GM12878 (cell line): Measurements from ENCODE around the gene FITM1. TPM values are rescaled to one million over a fixed set of nuclear protein-coding genes. Genes with fewer than 3 reads are reported as not detected.

Source experiments
- ATAC-seq: fragments of 200-7000 bp; cut with Tn5 transposase; 3 replicates; pipeline ENCODE4 v1.9.1; 2020; ENCODE audit warnings: mild to moderate bottlenecking, moderate library complexity
- BruUV-seq: library from RNA; stranded (reverse); fragments of 400-500 nt; replicated peaks from 2 replicates; lab custom pipeline; 2021; lab: Mats Ljungman, UMichigan
- CTCF ChIA-PET: fragments of 300-600 bp; sonication (Branson Sonifier 250); formaldehyde crosslinking; extraction: SDS; loops from one replicate; lab custom pipeline; 2021; ENCODE audit warnings: inconsistent platforms; lab: Yijun Ruan, JAX
- POLR2A ChIA-PET: fragments of 350-600 bp; formaldehyde crosslinking; extraction: SDS; loops from one replicate; lab custom pipeline; 2021; ENCODE audit warnings: inconsistent platforms; lab: Charles Lee
- RAD21 ChIA-PET: fragments of 300-600 bp; sonication (Branson Sonifier 250); formaldehyde crosslinking; loops from one replicate; lab custom pipeline; 2023; ENCODE audit warnings: antibody characterized with exemption; ENCODE audit not compliant: unreplicated experiment; lab: Charles Lee
- SMC1A ChIA-PET: fragments of 300-600 bp; sonication (Branson Sonifier 250); formaldehyde crosslinking; loops from one replicate; lab custom pipeline; 2023; ENCODE audit not compliant: unreplicated experiment, uncharacterized antibody; lab: Charles Lee
- DNase-seq: peaks from one replicate; pipeline ENCODE4 v3.0.0-alpha.2; 2011; ENCODE audit warnings: low read depth, low spot score
- FAIRE-seq: peaks from 3 replicates; lab custom pipeline; 2011; peaks lifted over from hg19 to GRCh38; lab: Jason Lieb, UNC
- H2AFZ ChIP-seq: 2 replicates; pipeline ENCODE4 v1.6.0; 2011; ENCODE audit warnings: low read depth, low read length, control low read depth; ENCODE audit not compliant: control insufficient read depth
- H3K27ac ChIP-seq: 2 replicates; pipeline ENCODE4 v1.5.1; 2011; ENCODE audit warnings: control low read depth; ENCODE audit not compliant: control insufficient read depth, insufficient read depth
- H3K27me3 ChIP-seq, 2 experiments: replicated peaks in 1 of 2; 2 replicates each; pipeline versions ENCODE4 v1.6.0 to v1.6.1; 2011; ENCODE audit warnings: low read length in 1 of 2; ENCODE audit not compliant: control insufficient read depth in 2 of 2, insufficient read depth in 2 of 2
- H3K36me3 ChIP-seq, 2 experiments: 2 replicates each; pipeline ENCODE4 v1.5.1; 2011; ENCODE audit warnings: low read length in 1 of 2; ENCODE audit not compliant: control insufficient read depth in 2 of 2, insufficient read depth in 2 of 2
- H3K4me1 ChIP-seq: 2 replicates; pipeline ENCODE4 v1.6.1; 2011; ENCODE audit warnings: mild to moderate bottlenecking, low read length, moderate library complexity, mixed read lengths; ENCODE audit not compliant: control insufficient read depth, insufficient read depth
- H3K4me2 ChIP-seq: 2 replicates; pipeline ENCODE4 v1.6.0; 2011; ENCODE audit warnings: control low read depth; ENCODE audit not compliant: control insufficient read depth, insufficient read depth
- H3K4me3 ChIP-seq: fragments of 200-600 bp; sonication (generic); 2 replicates; pipeline ENCODE4 v1.5.1; 2016
- H3K79me2 ChIP-seq: 2 replicates; pipeline ENCODE4 v1.6.0; 2011; ENCODE audit warnings: low read length; ENCODE audit not compliant: control insufficient read depth, insufficient read depth
- H3K9ac ChIP-seq: 2 replicates; pipeline ENCODE4 v1.8.0; 2011; ENCODE audit warnings: low read length, control low read depth, mixed read lengths; ENCODE audit not compliant: control insufficient read depth, insufficient read depth
- H3K9me3 ChIP-seq: replicated peaks from 3 replicates; pipeline ENCODE4 v1.5.1; 2011; ENCODE audit warnings: mild to moderate bottlenecking, low read length; ENCODE audit not compliant: control insufficient read depth, insufficient read depth
- H4K20me1 ChIP-seq: 2 replicates; pipeline ENCODE4 v1.6.0; 2011; ENCODE audit not compliant: control insufficient read depth, insufficient read depth
- BACH1 ChIP-seq: fragments of 450-650 bp; IDR thresholded peaks from 2 replicates; pipeline ENCODE4 v1.6.1; 2017; ENCODE audit warnings: mild to moderate bottlenecking, borderline replicate concordance
- BMI1 ChIP-seq: fragments of 450-650 bp; IDR thresholded peaks from 2 replicates; pipeline ENCODE4 v1.6.1; 2016; ENCODE audit warnings: mild to moderate bottlenecking, moderate library complexity, borderline replicate concordance
- ETV6 ChIP-seq, 2 experiments: fragments of 450-650 bp in 1 of 2; IDR thresholded peaks in 1 of 2; conservative IDR thresholded peaks in 1 of 2; 2 replicates each; pipeline ENCODE4 v1.6.1; 2014; ENCODE audit warnings: antibody characterized with exemption in 1 of 2, borderline replicate concordance in 1 of 2, low read depth in 1 of 2, mild to moderate bottlenecking in 1 of 2, moderate library complexity in 1 of 2
- HCFC1 ChIP-seq: fragments of 150-350 bp; IDR thresholded peaks from 2 replicates; pipeline ENCODE4 v1.6.1; 2014; ENCODE audit warnings: low read length
- IKZF2 ChIP-seq, 2 experiments: fragments of 450-650 bp; IDR thresholded peaks; 2 replicates each; pipeline ENCODE4 v1.6.1; 2017; ENCODE audit warnings: mild to moderate bottlenecking in 2 of 2, moderate library complexity in 2 of 2
- LARP7 ChIP-seq: fragments of 450-650 bp; IDR thresholded peaks from 2 replicates; pipeline ENCODE4 v1.6.1; 2017; ENCODE audit warnings: mild to moderate bottlenecking
- MXI1 ChIP-seq: fragments of 150-350 bp; IDR thresholded peaks from 2 replicates; pipeline ENCODE4 v1.6.1; 2011; ENCODE audit warnings: low read depth, mild to moderate bottlenecking, inconsistent platforms, low read length, improper control_type of control experiment
- RUNX3 ChIP-seq: IDR thresholded peaks from 2 replicates; pipeline ENCODE4 v1.6.1; 2012; ENCODE audit warnings: low read length, inconsistent platforms
- SMARCA5 ChIP-seq: fragments of 450-650 bp; IDR thresholded peaks from 2 replicates; pipeline ENCODE4 v1.6.1; 2017; ENCODE audit warnings: mild to moderate bottlenecking
- SUZ12 ChIP-seq: fragments of 200-600 bp; sonication (generic); IDR thresholded peaks from one replicate; pipeline ENCODE4 v1.6.1; 2018; ENCODE audit warnings: antibody characterized with exemption, mild to moderate bottlenecking; ENCODE audit not compliant: unreplicated experiment
- ZNF24 ChIP-seq: fragments of 450-650 bp; IDR thresholded peaks from 2 replicates; pipeline ENCODE4 v1.6.1; 2017; ENCODE audit warnings: antibody characterized with exemption, mild to moderate bottlenecking
- ZNF274 ChIP-seq: IDR thresholded peaks from one replicate; pipeline ENCODE4 v1.8.0; 2011; ENCODE audit not compliant: insufficient read length, insufficient read depth
- WGBS: methylation state at CpG from one replicate; pipeline ENCODE4 v1.1.6; 2016; ENCODE audit warnings: low lambda C conversion rate; ENCODE audit not compliant: insufficient replicate concordance, insufficient coverage; ENCODE audit errors: missing lambda C conversion rate; 5-methylcytosine and 5-hydroxymethylcytosine counted together
- in situ Hi-C: fragments of 300-500 bp; cut with MboI; formaldehyde crosslinking; loops from 9 replicates; pipeline ENCODE4 v1.14.3; 2018; ENCODE audit warnings: mixed read lengths
- intact Hi-C: fragments of 100-400 bp; cut with micrococcal nuclease; formaldehyde crosslinking; loops from one replicate; pipeline ENCODE4 v1.14.2; 2022; ENCODE audit not compliant: unreplicated experiment
- polyA plus RNA-seq, 11 experiments: library from polyadenylated mRNA; depleted of rRNA in 4 of 11; unstranded in 6 of 11; stranded (reverse) in 5 of 11; fragments of >200 nt; fragmentation: Nextera tagmentation in 4 of 11; fragmentation: Illumina TruSeq in 1 of 11; extraction: Ambion mirVana in 4 of 11; extraction: Trizol in 1 of 11; gene quantifications; 1 replicate in 1 of 11; 2 replicates in 10 of 11; pipeline versions ENCODE4 v1.2.1 to v1.2.3, GENCODE V29; 2011 to 2016; ENCODE audit warnings: inconsistent platforms in 2 of 11, missing spikeins in 2 of 11, low read depth in 1 of 11
- total RNA-seq, 4 experiments: library from RNA; depleted of rRNA in 3 of 4; stranded (reverse); fragments of >200 nt in 3 of 4; fragmentation: Illumina TruSeq in 1 of 4; extraction: Trizol in 1 of 4; gene quantifications; 2 replicates each; pipeline versions ENCODE4 v1.2.1 to v1.2.3, GENCODE V29; 2013 to 2021
- TF ChIP-seq, protein P1 (sequence below): fragments of 450-650 bp; IDR thresholded peaks from 2 replicates; pipeline ENCODE4 v1.6.1; 2017; ENCODE audit warnings: mild to moderate bottlenecking, moderate library complexity
- TF ChIP-seq, protein P2 (sequence below): fragments of 450-650 bp; IDR thresholded peaks from 2 replicates; pipeline ENCODE4 v1.6.1; 2017; ENCODE audit warnings: antibody characterized with exemption, mild to moderate bottlenecking, moderate library complexity
- TF ChIP-seq, protein P3 (sequence below): IDR thresholded peaks from 2 replicates; pipeline ENCODE4 v1.6.1; 2012; ENCODE audit warnings: low read depth, low read length, improper control_type of control experiment

FITM1 gene
- total and polyA plus RNA-seq, 10 of the 15 experiments (the other 5 are each of a cell fraction or from before 2014, with no cell fraction given): 0.11 to 1.9 (median 0.45) TPM; not detected in 2

DNA sequence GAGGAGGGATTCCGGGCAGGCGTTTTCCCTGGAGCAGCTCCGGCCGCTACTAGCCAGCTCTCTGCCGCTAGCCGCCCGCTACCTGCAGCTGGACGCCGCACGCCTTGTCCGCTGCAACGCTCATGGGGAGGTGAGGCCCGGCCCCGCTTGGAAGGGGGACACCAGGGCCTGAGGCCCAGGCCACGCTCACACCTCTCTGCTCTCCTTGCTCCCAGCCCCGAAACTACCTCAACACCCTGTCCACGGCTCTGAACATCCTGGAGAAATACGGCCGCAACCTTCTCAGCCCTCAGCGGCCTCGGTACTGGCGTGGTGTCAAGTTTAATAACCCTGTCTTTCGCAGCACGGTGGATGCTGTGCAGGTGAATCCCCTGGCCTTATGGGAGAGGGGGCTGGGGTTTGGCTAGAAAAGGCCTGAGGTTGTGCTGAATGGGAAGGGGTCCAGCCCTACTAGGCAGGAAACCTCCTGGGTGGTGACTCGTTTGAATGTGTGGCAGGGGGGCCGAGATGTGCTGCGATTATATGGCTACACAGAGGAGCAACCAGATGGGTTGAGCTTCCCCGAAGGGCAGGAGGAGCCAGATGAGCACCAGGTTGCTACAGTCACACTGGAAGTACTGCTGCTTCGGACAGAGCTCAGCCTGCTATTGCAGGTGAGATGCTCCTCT is 17.4 kb downstream of the FITM1 start:
- intact Hi-C loops (loop anchor here (1.0 to 5.0 kb wide), 2 partner anchors 13 to 149 kb away; partner anchors contain the start of genes DHRS1, IRF9 and NOP9), in situ Hi-C loops (no loop called here)
- H3K9ac ChIP-seq: peak overlapping the region; percentile 81
- H3K27me3 ChIP-seq: no peaks in the 10 kb centered on the region
- WGBS: 3% methylated on average over 25 of the region's 29 CpGs
- no peaks in the 10 kb centered on the region; the same call in 2 of the 3 replicates for H3K9me3 ChIP-seq
- no peak for FAIRE-seq
- peak; percentile 0; the same call in 2 of the 3 replicates for ATAC-seq
- ChIA-PET POLR2A (interaction anchor here (0.5 to 5.8 kb wide), 13 partner anchors 9 to 369 kb away, joined by 4 to 99 read pairs (median 17); partner anchors contain the start of genes CHMP4A, DCAF11, IPO4 and IRF9), CTCF (interaction anchor here (0.6 to 8.2 kb wide), 9 partner anchors 8 to 124 kb away, joined by 3 to 63 read pairs (median 5); partner anchors contain the start of genes DCAF11, IRF9, NRL and PCK2), RAD21 (interaction anchor here (1.2 to 3.9 kb wide), 8 partner anchors 11 to 58 kb away, joined by 3 to 37 read pairs (median 16); partner anchors contain the start of genes DCAF11, IRF9, NRL and PCK2), SMC1A (interaction anchor here (1.1 to 4.8 kb wide), 7 partner anchors 8 to 94 kb away, joined by 4 to 54 read pairs (median 8); partner anchors contain the start of genes DCAF11, IPO4, IRF9 and NRL)
- H3K4me3 ChIP-seq: peak overlapping the region; percentile 82
- H4K20me1 ChIP-seq: no peaks in the 10 kb centered on the region
- no peak for DNase-seq
- peaks cover 18 to 37% of the 10 kb centered on the region in 2 experiments for H3K36me3 ChIP-seq
- peaks cover 10% of the 10 kb centered on the region for H3K4me1 ChIP-seq
- H3K4me2 ChIP-seq: peak overlapping the region; percentile 48
- H3K27ac ChIP-seq: peak overlapping the region; percentile 90
- BruUV-seq: TSS peak; percentile 69
- H3K79me2 ChIP-seq: peaks cover 61% of the 10 kb centered on the region
- H2AFZ ChIP-seq: no peak overlapping the region
- TF ChIP-seq LARP7 (0 out of 2 replicates have a peak, but pooled peaks have one; percentile 16), SMARCA5 (0 out of 2 replicates have a peak, but pooled peaks have one; percentile 10), SUZ12 (no peak), BMI1 (no peak), ZNF24 (no peak), RUNX3 (no peak), IKZF2 (IDR thresholded peaks at IDR 0.05) (no peak), BACH1 (0 out of 2 replicates have a peak, but pooled peaks have one; percentile 4), MXI1 (peak; percentile 5; the same call in 1 of the 2 replicates), HCFC1 (no peak), ZNF274 (no peak), ETV6 (conservative IDR thresholded peaks at IDR 0.05 in 1 of 2, IDR thresholded peaks at IDR 0.05 in 1 of 2; ENCODE audit: borderline replicate concordance in 1 of 2, low read depth in 1 of 2) (no peak)
- TF ChIP-seq, protein P1, sequence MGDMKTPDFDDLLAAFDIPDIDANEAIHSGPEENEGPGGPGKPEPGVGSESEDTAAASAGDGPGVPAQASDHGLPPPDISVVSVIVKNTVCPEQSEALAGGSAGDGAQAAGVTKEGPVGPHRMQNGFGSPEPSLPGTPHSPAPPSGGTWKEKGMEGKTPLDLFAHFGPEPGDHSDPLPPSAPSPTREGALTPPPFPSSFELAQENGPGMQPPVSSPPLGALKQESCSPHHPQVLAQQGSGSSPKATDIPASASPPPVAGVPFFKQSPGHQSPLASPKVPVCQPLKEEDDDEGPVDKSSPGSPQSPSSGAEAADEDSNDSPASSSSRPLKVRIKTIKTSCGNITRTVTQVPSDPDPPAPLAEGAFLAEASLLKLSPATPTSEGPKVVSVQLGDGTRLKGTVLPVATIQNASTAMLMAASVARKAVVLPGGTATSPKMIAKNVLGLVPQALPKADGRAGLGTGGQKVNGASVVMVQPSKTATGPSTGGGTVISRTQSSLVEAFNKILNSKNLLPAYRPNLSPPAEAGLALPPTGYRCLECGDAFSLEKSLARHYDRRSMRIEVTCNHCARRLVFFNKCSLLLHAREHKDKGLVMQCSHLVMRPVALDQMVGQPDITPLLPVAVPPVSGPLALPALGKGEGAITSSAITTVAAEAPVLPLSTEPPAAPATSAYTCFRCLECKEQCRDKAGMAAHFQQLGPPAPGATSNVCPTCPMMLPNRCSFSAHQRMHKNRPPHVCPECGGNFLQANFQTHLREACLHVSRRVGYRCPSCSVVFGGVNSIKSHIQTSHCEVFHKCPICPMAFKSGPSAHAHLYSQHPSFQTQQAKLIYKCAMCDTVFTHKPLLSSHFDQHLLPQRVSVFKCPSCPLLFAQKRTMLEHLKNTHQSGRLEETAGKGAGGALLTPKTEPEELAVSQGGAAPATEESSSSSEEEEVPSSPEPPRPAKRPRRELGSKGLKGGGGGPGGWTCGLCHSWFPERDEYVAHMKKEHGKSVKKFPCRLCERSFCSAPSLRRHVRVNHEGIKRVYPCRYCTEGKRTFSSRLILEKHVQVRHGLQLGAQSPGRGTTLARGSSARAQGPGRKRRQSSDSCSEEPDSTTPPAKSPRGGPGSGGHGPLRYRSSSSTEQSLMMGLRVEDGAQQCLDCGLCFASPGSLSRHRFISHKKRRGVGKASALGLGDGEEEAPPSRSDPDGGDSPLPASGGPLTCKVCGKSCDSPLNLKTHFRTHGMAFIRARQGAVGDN: 0 out of 2 replicates have a peak, but pooled peaks have one; percentile 10
- TF ChIP-seq, protein P2, sequence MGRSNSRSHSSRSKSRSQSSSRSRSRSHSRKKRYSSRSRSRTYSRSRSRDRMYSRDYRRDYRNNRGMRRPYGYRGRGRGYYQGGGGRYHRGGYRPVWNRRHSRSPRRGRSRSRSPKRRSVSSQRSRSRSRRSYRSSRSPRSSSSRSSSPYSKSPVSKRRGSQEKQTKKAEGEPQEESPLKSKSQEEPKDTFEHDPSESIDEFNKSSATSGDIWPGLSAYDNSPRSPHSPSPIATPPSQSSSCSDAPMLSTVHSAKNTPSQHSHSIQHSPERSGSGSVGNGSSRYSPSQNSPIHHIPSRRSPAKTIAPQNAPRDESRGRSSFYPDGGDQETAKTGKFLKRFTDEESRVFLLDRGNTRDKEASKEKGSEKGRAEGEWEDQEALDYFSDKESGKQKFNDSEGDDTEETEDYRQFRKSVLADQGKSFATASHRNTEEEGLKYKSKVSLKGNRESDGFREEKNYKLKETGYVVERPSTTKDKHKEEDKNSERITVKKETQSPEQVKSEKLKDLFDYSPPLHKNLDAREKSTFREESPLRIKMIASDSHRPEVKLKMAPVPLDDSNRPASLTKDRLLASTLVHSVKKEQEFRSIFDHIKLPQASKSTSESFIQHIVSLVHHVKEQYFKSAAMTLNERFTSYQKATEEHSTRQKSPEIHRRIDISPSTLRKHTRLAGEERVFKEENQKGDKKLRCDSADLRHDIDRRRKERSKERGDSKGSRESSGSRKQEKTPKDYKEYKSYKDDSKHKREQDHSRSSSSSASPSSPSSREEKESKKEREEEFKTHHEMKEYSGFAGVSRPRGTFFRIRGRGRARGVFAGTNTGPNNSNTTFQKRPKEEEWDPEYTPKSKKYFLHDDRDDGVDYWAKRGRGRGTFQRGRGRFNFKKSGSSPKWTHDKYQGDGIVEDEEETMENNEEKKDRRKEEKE: no peak
- TF ChIP-seq, protein P3, sequence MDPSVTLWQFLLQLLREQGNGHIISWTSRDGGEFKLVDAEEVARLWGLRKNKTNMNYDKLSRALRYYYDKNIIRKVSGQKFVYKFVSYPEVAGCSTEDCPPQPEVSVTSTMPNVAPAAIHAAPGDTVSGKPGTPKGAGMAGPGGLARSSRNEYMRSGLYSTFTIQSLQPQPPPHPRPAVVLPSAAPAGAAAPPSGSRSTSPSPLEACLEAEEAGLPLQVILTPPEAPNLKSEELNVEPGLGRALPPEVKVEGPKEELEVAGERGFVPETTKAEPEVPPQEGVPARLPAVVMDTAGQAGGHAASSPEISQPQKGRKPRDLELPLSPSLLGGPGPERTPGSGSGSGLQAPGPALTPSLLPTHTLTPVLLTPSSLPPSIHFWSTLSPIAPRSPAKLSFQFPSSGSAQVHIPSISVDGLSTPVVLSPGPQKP: no peak
